ENCODE data around the gene RPS15. TPM values are rescaled to one million over a fixed set of nuclear protein-coding genes. Genes with fewer than 3 reads are reported as not detected.
"Not testable (repeated sequence)": the region's sequence is repeated elsewhere in the genome, so short reads cannot be mapped to it uniquely, and the experiment has no call there.

RPS15 gene
- total and polyA plus RNA-seq, 4 experiments from 2014 or later, result 1,715 to 2,757 (median 2,201) TPM

- Histone ChIP-seq H3K9me3 (ENCODE audit: control insufficient read depth in 1 of 2, low read length in 2 of 2) (no peaks in the 10 kb centered on the region), H3K27me3 (ENCODE audit: insufficient read depth, low read length) (no peaks in the 10 kb centered on the region), H3K36me3 (ENCODE audit: insufficient read depth, low read length) (peaks cover 37% of the 10 kb centered on the region), H3K27ac (ENCODE audit: low read depth, low read length) (peak overlapping the region; percentile 93), H3K4me3 (ENCODE audit: low read length in 2 of 2) (peak overlapping the region; percentile 36 to 79), H3K4me1 (ENCODE audit: insufficient read depth, low read length) (peaks cover 29% of the 10 kb centered on the region)
- ChIA-PET CTCF (ENCODE audit: partially characterized antibody) (no interaction called here), POLR2A (ENCODE audit: partially characterized antibody) (interaction anchor here (1.2 kb wide), 2 partner anchors 30 to 160 kb away, joined by 3 read pairs; no protein-coding TSS in a partner anchor)
- peak overlapping the region; percentile 88 to 99 (median 98) for H3K4me3 Mint-ChIP-seq
- DNase-seq, result no peak
- peaks cover 1 to 40% (median 19%) of the 10 kb centered on the region in 4 donors for H3K4me1 Mint-ChIP-seq
- intact Hi-C loops (cut with micrococcal nuclease), result loop anchor here (1.0 kb wide), 3 partner anchors 32 to 164 kb away; partner anchors contain the start of genes DAZAP1, FAM174C and NDUFS7
- H3K27me3 Mint-ChIP-seq, result no peaks in the 10 kb centered on the region
- peaks cover 0 to 5% (median 0%) of the 10 kb centered on the region in 8 donors for H3K9me3 Mint-ChIP-seq
- peak overlapping the region; percentile 84 to 99 (median 88) for H3K27ac Mint-ChIP-seq
- H3K36me3 Mint-ChIP-seq, result peaks cover 28 to 49% of the 10 kb centered on the region in 2 donors
Measured at GRCh38 chr19:1438933-1439354, 748 bp downstream of the RPS15 start.

DNA sequence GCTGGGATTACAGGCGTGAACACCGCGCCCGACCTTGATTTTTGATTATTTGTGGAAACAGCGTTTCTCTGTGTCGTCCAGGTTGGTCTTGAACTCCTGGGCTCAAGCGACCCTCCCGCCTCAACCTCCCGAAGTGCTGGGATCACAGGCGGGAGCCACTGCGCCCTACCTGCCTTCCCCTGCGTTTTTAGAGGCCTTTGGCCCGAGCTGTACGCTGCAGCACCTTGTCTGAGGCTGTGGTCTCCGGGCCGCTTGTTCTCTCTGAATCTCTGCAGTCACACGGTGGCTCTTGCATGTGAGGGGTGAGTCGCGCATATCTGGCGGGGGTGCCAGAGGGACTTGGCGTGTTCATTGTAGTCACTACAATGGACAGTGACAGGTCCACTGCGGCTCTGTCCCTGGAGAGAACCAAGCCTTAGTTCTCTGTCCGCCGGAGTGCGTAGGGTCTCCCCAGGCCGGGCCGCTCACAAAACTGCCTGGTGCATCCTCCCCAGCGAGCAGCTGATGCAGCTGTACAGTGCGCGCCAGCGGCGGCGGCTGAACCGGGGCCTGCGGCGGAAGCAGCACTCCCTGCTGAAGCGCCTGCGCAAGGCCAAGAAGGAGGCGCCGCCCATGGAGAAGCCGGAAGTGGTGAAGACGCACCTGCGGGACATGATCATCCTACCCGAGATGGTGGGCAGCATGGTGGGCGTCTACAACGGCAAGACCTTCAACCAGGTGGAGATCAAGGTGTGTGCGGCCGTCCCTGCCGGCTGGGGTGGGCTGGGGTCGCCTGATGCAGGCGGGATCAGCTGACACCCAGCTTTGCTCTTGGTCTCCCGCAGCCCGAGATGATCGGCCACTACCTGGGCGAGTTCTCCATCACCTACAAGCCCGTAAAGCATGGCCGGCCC, 1.6 kb downstream of the RPS15 start:
- Mint-ChIP-seq H3K4me1 (peaks cover 1 to 45% (median 21%) of the 10 kb centered on the region in 4 donors), H3K36me3 (peaks cover 28 to 49% of the 10 kb centered on the region in 2 donors), H3K27ac (peak overlapping the region; percentile 73 to 99 (median 88)), H3K4me3 (peak overlapping the region; percentile 88 to 99 (median 98))
- peak overlapping the region; percentile 93 for H3K27ac ChIP-seq (ENCODE audit: low read depth, low read length)
- ChIA-PET POLR2A (ENCODE audit: partially characterized antibody) (interaction anchor here (1.2 kb wide), 3 partner anchors 31 to 161 kb away, joined by 3 to 4 read pairs (median 3); no protein-coding TSS in a partner anchor), CTCF (ENCODE audit: partially characterized antibody) (interaction anchor here (0.8 kb wide), 1 partner anchor 32 kb away, joined by 3 read pairs; no protein-coding TSS in a partner anchor)
- H3K4me1 ChIP-seq (ENCODE audit: insufficient read depth, low read length), result peaks cover 36% of the 10 kb centered on the region
- H3K27me3 ChIP-seq (ENCODE audit: insufficient read depth, low read length); H3K27me3 Mint-ChIP-seq; H3K9me3 ChIP-seq (ENCODE audit: control insufficient read depth in 1 of 2, low read length in 2 of 2); H3K9me3 Mint-ChIP-seq; intact Hi-C loops (cut with micrococcal nuclease): not testable (repeated sequence)
- peak overlapping the region; percentile 36 to 79 for H3K4me3 ChIP-seq (ENCODE audit: low read length in 2 of 2)
- peaks cover 31% of the 10 kb centered on the region for H3K36me3 ChIP-seq (ENCODE audit: insufficient read depth, low read length)
- DNase-seq, result peak in 3 of 5 donors; percentile 32 to 38 (median 33)

- H3K27me3 Mint-ChIP-seq, result no peaks in the 10 kb centered on the region
- Histone ChIP-seq H3K36me3 (ENCODE audit: insufficient read depth, low read length) (peaks cover 31% of the 10 kb centered on the region), H3K27ac (ENCODE audit: low read depth, low read length) (peak overlapping the region; percentile 2), H3K4me1 (ENCODE audit: insufficient read depth, low read length) (peaks cover 41% of the 10 kb centered on the region), H3K4me3 (ENCODE audit: low read length in 2 of 2) (no peak overlapping the region), H3K9me3 (ENCODE audit: control insufficient read depth in 1 of 2, low read length in 2 of 2) (no peaks in the 10 kb centered on the region), H3K27me3 (ENCODE audit: insufficient read depth, low read length) (no peaks in the 10 kb centered on the region)
- peak overlapping the region in 4 of 7 donors; percentile 70 to 99 (median 76) for H3K27ac Mint-ChIP-seq
- ChIA-PET CTCF (ENCODE audit: partially characterized antibody) (interaction anchor here (0.8 kb wide), 1 partner anchor 31 kb away, joined by 3 read pairs; no protein-coding TSS in a partner anchor), POLR2A (ENCODE audit: partially characterized antibody) (interaction anchor here (1.2 kb wide), 1 partner anchor 31 kb away, joined by 4 read pairs; no protein-coding TSS in a partner anchor)
- peaks cover 0 to 5% (median 0%) of the 10 kb centered on the region in 8 donors for H3K9me3 Mint-ChIP-seq
- peaks cover 1 to 51% (median 22%) of the 10 kb centered on the region in 4 donors for H3K4me1 Mint-ChIP-seq
- no peak for DNase-seq
- peak overlapping the region; percentile 52 to 99 (median 92) for H3K4me3 Mint-ChIP-seq
- intact Hi-C loops (cut with micrococcal nuclease), result no loop called here
- H3K36me3 Mint-ChIP-seq, result peaks cover 28 to 47% of the 10 kb centered on the region in 2 donors
Measured at GRCh38 chr19:1440418-1440801, 2.2 kb downstream of the RPS15 start.

- H3K36me3 Mint-ChIP-seq, result peaks cover 28 to 45% of the 10 kb centered on the region in 2 donors
- POLR2A ChIA-PET (ENCODE audit: partially characterized antibody), result interaction anchor here (1.2 kb wide), 1 partner anchor 32 kb away, joined by 4 read pairs; no protein-coding TSS in a partner anchor
- peak overlapping the region in 2 of 7 donors; percentile 68 to 99 for H3K27ac Mint-ChIP-seq
Measured at GRCh38 chr19:1441022-1441426, 2.8 kb downstream of the RPS15 start.

DNA sequence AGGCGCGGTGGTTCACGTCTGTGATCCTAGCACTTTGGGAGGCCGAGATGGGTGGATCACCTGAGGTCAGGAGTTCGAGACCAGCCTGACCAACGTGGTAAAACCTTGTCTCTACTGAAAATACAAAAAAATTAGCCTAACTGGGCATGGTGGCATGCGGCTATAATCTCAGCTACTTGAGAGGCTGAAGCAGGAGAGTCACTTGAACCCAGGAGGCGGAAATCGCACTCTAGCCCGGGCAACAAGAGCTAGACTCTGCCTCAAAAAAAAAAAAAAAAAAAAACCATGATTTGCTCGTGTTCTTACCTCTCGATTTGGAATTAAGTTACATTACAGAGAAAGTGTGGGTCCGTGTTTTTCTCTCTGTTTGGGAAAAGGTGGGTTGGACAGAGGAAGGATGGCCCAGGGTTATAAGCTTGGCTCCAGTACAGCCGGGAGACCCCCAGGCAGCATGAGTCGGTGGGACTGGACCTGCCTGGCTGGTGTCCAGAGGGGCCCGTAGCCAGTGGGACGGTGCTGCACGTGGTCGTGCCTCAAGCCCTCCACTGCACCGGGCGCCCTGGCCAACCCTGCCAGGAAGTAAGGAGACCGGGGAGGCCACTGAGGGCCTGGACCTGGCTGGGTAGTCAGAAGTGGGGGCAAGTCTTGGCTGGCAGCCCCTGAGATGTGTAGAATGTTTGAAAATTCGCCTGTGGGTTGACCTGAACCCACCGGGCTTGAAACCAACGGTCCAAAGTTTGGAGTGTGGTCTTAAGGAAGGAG, 3.7 kb downstream of the RPS15 start:
- Histone ChIP-seq H3K36me3 (ENCODE audit: insufficient read depth, low read length) (peaks cover 31% of the 10 kb centered on the region), H3K27me3 (ENCODE audit: insufficient read depth, low read length) (peaks cover under 1% of the 10 kb centered on the region), H3K27ac (ENCODE audit: low read depth, low read length) (no peak overlapping the region), H3K4me1 (ENCODE audit: insufficient read depth, low read length) (peaks cover 51% of the 10 kb centered on the region), H3K4me3 (ENCODE audit: low read length in 2 of 2) (no peak overlapping the region), H3K9me3 (ENCODE audit: control insufficient read depth in 1 of 2, low read length in 2 of 2) (no peaks in the 10 kb centered on the region)
- peaks cover 0 to 6% (median 0%) of the 10 kb centered on the region in 8 donors for H3K9me3 Mint-ChIP-seq
- peak overlapping the region in 3 of 7 donors; percentile 37 to 99 (median 86) for H3K27ac Mint-ChIP-seq
- no peak for DNase-seq
- peaks cover 28 to 43% of the 10 kb centered on the region in 2 donors for H3K36me3 Mint-ChIP-seq
- ChIA-PET POLR2A (ENCODE audit: partially characterized antibody) (interaction anchor here (1.2 to 1.3 kb wide), 2 partner anchors 27 to 173 kb away, joined by 4 to 5 read pairs; partner anchors contain the start of gene CIRBP), CTCF (ENCODE audit: partially characterized antibody) (interaction anchor here (0.7 kb wide), 1 partner anchor 46 kb away, joined by 3 read pairs; no protein-coding TSS in a partner anchor)
- H3K27me3 Mint-ChIP-seq, result no peaks in the 10 kb centered on the region
- H3K4me3 Mint-ChIP-seq, result peak overlapping the region in 3 of 8 donors; percentile 25 to 55 (median 35)
- H3K4me1 Mint-ChIP-seq, result peaks cover 1 to 53% (median 23%) of the 10 kb centered on the region in 4 donors
- intact Hi-C loops (cut with micrococcal nuclease), result no loop called here

More at GRCh38 chr19:1441022-1441426, 2.8 kb downstream of the RPS15 start:
- Mint-ChIP-seq H3K9me3 (peaks cover 0 to 5% (median 0%) of the 10 kb centered on the region in 8 donors), H3K4me1 (peaks cover 1 to 53% (median 23%) of the 10 kb centered on the region in 4 donors), H3K27me3 (no peaks in the 10 kb centered on the region), H3K4me3 (peak overlapping the region in 4 of 8 donors; percentile 70 to 99 (median 80))
- Histone ChIP-seq H3K4me1 (ENCODE audit: insufficient read depth, low read length) (peaks cover 44% of the 10 kb centered on the region), H3K36me3 (ENCODE audit: insufficient read depth, low read length) (peaks cover 31% of the 10 kb centered on the region), H3K27ac (ENCODE audit: low read depth, low read length) (peak overlapping the region; percentile 2), H3K4me3 (ENCODE audit: low read length in 2 of 2) (no peak overlapping the region), H3K27me3 (ENCODE audit: insufficient read depth, low read length) (no peaks in the 10 kb centered on the region), H3K9me3 (ENCODE audit: control insufficient read depth in 1 of 2, low read length in 2 of 2) (no peaks in the 10 kb centered on the region)
- intact Hi-C loops (cut with micrococcal nuclease), result no loop called here
- no peak for DNase-seq
- CTCF ChIA-PET (ENCODE audit: partially characterized antibody), result interaction anchor here (0.7 kb wide), 1 partner anchor 47 kb away, joined by 3 read pairs; no protein-coding TSS in a partner anchor

GRCh38 chr19:1445185-1445931, 7.2 kb downstream of the RPS15 start:
- peaks cover 20% of the 10 kb centered on the region for H3K36me3 ChIP-seq (ENCODE audit: insufficient read depth, low read length)
- POLR2A ChIA-PET (ENCODE audit: partially characterized antibody), result interaction anchor here (0.9 to 3.8 kb wide), 8 partner anchors 10 to 176 kb away, joined by 3 to 20 read pairs (median 5); partner anchors contain the start of genes CIRBP and REEP6
- Mint-ChIP-seq H3K27me3 (peaks cover 17 to 20% of the 10 kb centered on the region in 2 donors), H3K9me3 (peaks cover 0 to 4% (median 0%) of the 10 kb centered on the region in 8 donors), H3K27ac (peak overlapping the region in 4 of 7 donors; percentile 25 to 99 (median 54)), H3K36me3 (peaks cover 20 to 24% of the 10 kb centered on the region in 2 donors), H3K4me1 (peaks cover 4 to 47% (median 16%) of the 10 kb centered on the region in 4 donors), H3K4me3 (peak overlapping the region; percentile 53 to 82 (median 70))
- peak; percentile 68 to 82 (median 74) for DNase-seq
- no peaks in the 10 kb centered on the region for H3K9me3 ChIP-seq (ENCODE audit: control insufficient read depth in 1 of 2, low read length in 2 of 2)
- H3K4me1 ChIP-seq (ENCODE audit: insufficient read depth, low read length), result peaks cover 40% of the 10 kb centered on the region
- H3K27me3 ChIP-seq (ENCODE audit: insufficient read depth, low read length), result peaks cover 27% of the 10 kb centered on the region
- peak overlapping the region; percentile 22 for H3K27ac ChIP-seq (ENCODE audit: low read depth, low read length)
- intact Hi-C loops (cut with micrococcal nuclease), result loop anchor here (1.0 to 2.0 kb wide), 3 partner anchors 25 to 68 kb away; partner anchors contain the start of genes ADAMTSL5 and PCSK4
- CTCF ChIA-PET (ENCODE audit: partially characterized antibody), result interaction anchor here (1.0 to 1.9 kb wide), 8 partner anchors 9 to 63 kb away, joined by 3 to 9 read pairs (median 4); no protein-coding TSS in a partner anchor
- peak overlapping the region in 1 of 2 donors; percentile 57 for H3K4me3 ChIP-seq (ENCODE audit: low read length in 2 of 2)
